Endothelial cell of umbilical vein (primary cell): ENCODE results near the gene SYNPO. TPM values are rescaled to one million over a fixed set of nuclear protein-coding genes. Genes with fewer than 3 reads are reported as not detected.

Experiments used
- BruUV-seq: library from RNA; stranded (reverse); fragments of 400-500 nt; replicated peaks from 2 replicates; lab custom pipeline; 2021; lab: Mats Ljungman, UMichigan
- CTCF ChIA-PET: fragments of 300-600, 350-600 bp; sonication (Branson Sonifier 250); formaldehyde crosslinking; loops from one replicate; lab custom pipeline; 2021; ENCODE audit warnings: antibody characterized with exemption, inconsistent platforms; lab: Charles Lee
- POLR2A ChIA-PET: fragments of 300-600, 350-600 bp; sonication (Branson Sonifier 250); formaldehyde crosslinking; loops from one replicate; lab custom pipeline; 2021; ENCODE audit warnings: antibody characterized with exemption, inconsistent platforms; lab: Charles Lee
- DNase-seq: peaks from one replicate; pipeline ENCODE4 v3.0.0-alpha.2; 2011; ENCODE audit warnings: low read depth, low spot score
- FAIRE-seq: peaks from 2 replicates; lab custom pipeline; 2011; peaks lifted over from hg19 to GRCh38; lab: Jason Lieb, UNC
- H2AFZ ChIP-seq: 2 replicates; pipeline ENCODE4 v1.6.0; 2012; ENCODE audit warnings: low read depth, low read length, control low read depth, inconsistent platforms
- H3K27ac ChIP-seq: 2 replicates; pipeline ENCODE4 v1.5.1; 2011; ENCODE audit warnings: low read depth, mild to moderate bottlenecking, control low read depth, low read length, moderate library complexity; ENCODE audit not compliant: insufficient read depth
- H3K27me3 ChIP-seq, 2 experiments: 2 replicates each; pipeline versions ENCODE4 v1.6.0 to v1.6.1; 2011; ENCODE audit warnings: low read length in 2 of 2, mixed read lengths in 1 of 2; ENCODE audit not compliant: control insufficient read depth in 2 of 2, insufficient read depth in 2 of 2
- H3K36me3 ChIP-seq, 2 experiments: 2 replicates in 1 of 2; 3 replicates in 1 of 2; pipeline ENCODE4 v1.5.1; 2011; ENCODE audit warnings: low read length in 2 of 2, mild to moderate bottlenecking in 1 of 2, moderate library complexity in 1 of 2; ENCODE audit not compliant: control insufficient read depth in 2 of 2, insufficient read depth in 2 of 2; ENCODE audit errors: extremely low read depth in 1 of 2
- H3K4me1 ChIP-seq: 3 replicates; pipeline ENCODE4 v1.5.1; 2011; ENCODE audit warnings: mild to moderate bottlenecking, low read length; ENCODE audit not compliant: control insufficient read depth, insufficient read depth; ENCODE audit errors: extremely low read depth
- H3K4me2 ChIP-seq: 2 replicates; pipeline ENCODE4 v1.6.1; 2011; ENCODE audit warnings: low read length, control low read depth, mixed read lengths; ENCODE audit not compliant: insufficient read depth
- H3K4me3 ChIP-seq, 3 experiments: fragments of 200-600 bp in 1 of 3; sonication (generic), shearing (Covaris generic) in 1 of 3; replicated peaks in 1 of 3; 2 replicates each; pipeline ENCODE4 v1.5.1; 2011 to 2016; ENCODE audit warnings: control low read depth in 3 of 3, low read length in 3 of 3, mild to moderate bottlenecking in 2 of 3, inconsistent platforms in 1 of 3, low read depth in 1 of 3, moderate library complexity in 1 of 3; ENCODE audit not compliant: insufficient read depth in 1 of 3
- H3K79me2 ChIP-seq: 2 replicates; pipeline ENCODE4 v1.6.0; 2012; ENCODE audit warnings: low read length, inconsistent platforms; ENCODE audit not compliant: control insufficient read depth, insufficient read depth
- H3K9ac ChIP-seq: replicated peaks from 2 replicates; pipeline ENCODE3; 2011; ENCODE audit warnings: low read length, control low read depth; ENCODE audit not compliant: insufficient read depth; ENCODE audit errors: extremely low read depth
- H3K9me1 ChIP-seq: replicated peaks from 3 replicates; pipeline ENCODE4 v1.6.0; 2011; ENCODE audit warnings: mild to moderate bottlenecking, low read length; ENCODE audit not compliant: control insufficient read depth, insufficient read depth; ENCODE audit errors: extremely low read depth
- H3K9me3 ChIP-seq: replicated peaks from 2 replicates; pipeline ENCODE4 v1.5.1; 2012; ENCODE audit warnings: low read length, inconsistent platforms; ENCODE audit not compliant: control insufficient read depth, insufficient read depth
- H4K20me1 ChIP-seq: replicated peaks from 2 replicates; pipeline ENCODE3; 2011; ENCODE audit warnings: mild to moderate bottlenecking, low read length; ENCODE audit not compliant: control insufficient read depth, insufficient read depth; ENCODE audit errors: extremely low read depth
- GATA2 ChIP-seq: IDR thresholded peaks from 2 replicates; pipeline ENCODE4 v1.7.0; 2011; ENCODE audit warnings: low read depth, mild to moderate bottlenecking, moderate library complexity, mixed read lengths, low read length; ENCODE audit not compliant: insufficient read length, insufficient read depth
- JUN ChIP-seq: IDR thresholded peaks from 2 replicates; pipeline ENCODE4 v1.6.1; 2011; ENCODE audit warnings: borderline replicate concordance, low read depth; ENCODE audit not compliant: insufficient read length, insufficient read depth
- POLR2A ChIP-seq: IDR thresholded peaks from 2 replicates; pipeline ENCODE4 v1.6.1; 2012; ENCODE audit warnings: low read depth, mild to moderate bottlenecking, control low read depth, low read length
- dilution Hi-C: fragments of 300-500 bp; cut with MboI; formaldehyde crosslinking; loops from one replicate; pipeline ENCODE4 v1.15.0; 2019; ENCODE audit warnings: low sequenced_read_pairs; ENCODE audit not compliant: extremely low pct_ligation_motif_present
- intact Hi-C: fragments of 100-400 bp; cut with micrococcal nuclease; formaldehyde crosslinking; loops from one replicate; pipeline ENCODE4 v1.10.0; 2022
- polyA plus RNA-seq, 4 experiments: library from polyadenylated mRNA; depleted of rRNA in 3 of 4; stranded (reverse) in 3 of 4; unstranded in 1 of 4; fragments of >200 nt; gene quantifications; 2 replicates each; pipeline versions ENCODE4 v1.2.1 to v1.2.3, GENCODE V29; 2011 to 2012; ENCODE audit warnings: missing spikeins in 1 of 4
- total RNA-seq: library from RNA; stranded (reverse); gene quantifications from 2 replicates; pipeline ENCODE4 v1.2.3, GENCODE V29; 2021
- TF ChIP-seq, protein P1 (sequence below), 2 donors: IDR thresholded peaks; 1 replicate in 1 of 2; 2 replicates in 1 of 2; pipeline ENCODE4 v1.5.1; 2011; ENCODE audit warnings: low read length in 2 of 2, mild to moderate bottlenecking in 2 of 2, moderate library complexity in 2 of 2, control low read depth in 1 of 2, inconsistent platforms in 1 of 2, low read depth in 1 of 2; ENCODE audit not compliant: insufficient read depth in 1 of 2; ENCODE audit errors: extremely low read depth in 1 of 2

The SYNPO gene
- total and polyA plus RNA-seq, 2 donors (not counting 3 experiments of a cell fraction or from before 2014, with no cell fraction given), result 68.4 to 121 TPM

DNA sequence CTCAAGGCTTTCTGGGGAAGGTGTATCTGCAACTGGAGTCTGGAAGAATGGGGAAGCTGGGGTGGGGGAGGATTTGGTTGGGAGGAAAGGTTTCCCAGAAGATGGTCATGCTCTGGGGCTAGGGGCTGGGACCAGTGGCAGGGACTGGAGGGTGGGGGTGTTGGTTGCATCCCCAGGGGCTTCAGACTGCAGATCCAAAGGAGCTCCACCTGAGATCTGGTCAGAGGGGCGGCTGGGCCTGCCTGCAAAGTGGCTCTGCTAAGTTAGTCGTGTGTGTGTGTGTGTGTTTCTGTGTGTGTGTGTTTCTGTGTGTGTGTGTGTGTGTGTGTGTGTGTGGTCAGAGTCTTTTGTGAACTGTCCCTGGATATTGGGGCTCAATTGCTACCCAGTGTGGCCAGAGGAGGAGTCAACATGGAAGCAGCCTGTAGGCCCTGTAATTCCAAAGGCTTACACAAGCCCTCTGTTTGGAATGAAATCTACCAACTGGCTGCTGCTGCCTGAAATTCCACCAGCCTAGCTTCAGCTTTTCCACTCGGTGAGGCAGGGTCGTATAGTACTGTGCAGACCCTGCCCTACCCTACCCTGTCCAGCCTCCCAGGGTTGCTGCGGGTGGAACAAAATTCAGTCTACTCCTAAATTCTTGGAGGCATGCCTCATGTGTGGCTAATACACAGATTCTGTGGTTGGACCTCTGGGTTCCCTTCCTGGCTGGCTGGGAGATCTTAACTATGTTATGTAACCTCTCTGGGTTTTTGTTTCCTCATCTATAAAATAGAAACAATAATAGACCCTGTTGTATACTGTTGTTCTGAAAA lies 12.5 kb upstream of the SYNPO start:
- Histone ChIP-seq H3K27ac (no peak overlapping the region), H3K9me1 (no peaks in the 10 kb centered on the region), H3K4me1 (peaks cover 31% of the 10 kb centered on the region), H3K9me3 (no peaks in the 10 kb centered on the region), H3K27me3 (no peaks in the 10 kb centered on the region), H2AFZ (no peak overlapping the region), H4K20me1 (no peaks in the 10 kb centered on the region), H3K9ac (no peak overlapping the region), H3K36me3 (peaks cover 0 to 11% of the 10 kb centered on the region in 2 experiments), H3K4me2 (no peak overlapping the region), H3K4me3 (no peak overlapping the region), H3K79me2 (no peaks in the 10 kb centered on the region)
- intact Hi-C loops (no loop called here), dilution Hi-C loops (no loop called here)
- BruUV-seq, result no TSS peak
- TF ChIP-seq, protein P1, sequence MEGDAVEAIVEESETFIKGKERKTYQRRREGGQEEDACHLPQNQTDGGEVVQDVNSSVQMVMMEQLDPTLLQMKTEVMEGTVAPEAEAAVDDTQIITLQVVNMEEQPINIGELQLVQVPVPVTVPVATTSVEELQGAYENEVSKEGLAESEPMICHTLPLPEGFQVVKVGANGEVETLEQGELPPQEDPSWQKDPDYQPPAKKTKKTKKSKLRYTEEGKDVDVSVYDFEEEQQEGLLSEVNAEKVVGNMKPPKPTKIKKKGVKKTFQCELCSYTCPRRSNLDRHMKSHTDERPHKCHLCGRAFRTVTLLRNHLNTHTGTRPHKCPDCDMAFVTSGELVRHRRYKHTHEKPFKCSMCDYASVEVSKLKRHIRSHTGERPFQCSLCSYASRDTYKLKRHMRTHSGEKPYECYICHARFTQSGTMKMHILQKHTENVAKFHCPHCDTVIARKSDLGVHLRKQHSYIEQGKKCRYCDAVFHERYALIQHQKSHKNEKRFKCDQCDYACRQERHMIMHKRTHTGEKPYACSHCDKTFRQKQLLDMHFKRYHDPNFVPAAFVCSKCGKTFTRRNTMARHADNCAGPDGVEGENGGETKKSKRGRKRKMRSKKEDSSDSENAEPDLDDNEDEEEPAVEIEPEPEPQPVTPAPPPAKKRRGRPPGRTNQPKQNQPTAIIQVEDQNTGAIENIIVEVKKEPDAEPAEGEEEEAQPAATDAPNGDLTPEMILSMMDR (IDR thresholded peaks at IDR 0.05; ENCODE audit: extremely low read depth in 1 of 2, insufficient read depth in 1 of 2, low read depth in 1 of 2, low read length in 2 of 2), result no peak
- TF ChIP-seq JUN (no peak), GATA2 (no peak), POLR2A (no peak)
- no peak for FAIRE-seq
- no peak for DNase-seq
- CTCF ChIA-PET, result interaction anchor here (1.3 to 2.2 kb wide), 3 partner anchors 8 to 28 kb away, joined by 4 to 7 read pairs (median 6); no protein-coding TSS in a partner anchor
- POLR2A ChIA-PET, result no interaction called here
